GM19468 (cell line): ENCODE data around the gene CCDC124.
"Not testable (repeated sequence)": the region's sequence is repeated elsewhere in the genome, so short reads cannot be mapped to it uniquely, and the experiment has no call there.

Experiments
- ATAC-seq: cut with Tn5 transposase; IDR thresholded peaks from one replicate; pipeline ENCODE4 v1.9.1; 2021; ENCODE audit warnings: mild to moderate bottlenecking, moderate library complexity, moderate number of reproducible peaks; ENCODE audit not compliant: unreplicated experiment; ENCODE audit errors: extremely low read depth

CCDC124 gene

GRCh38 chr19:17932485-17933338, at the start of gene CCDC124:
Gene CCDC124, plus strand, starts transcription at chr19:17933015. Its CDS starts 3,406 bp downstream, at chr19:17936421.
- peak; percentile 41 for ATAC-seq

- no peak for ATAC-seq
Observed at GRCh38 chr19:17883627-17884410, 49.0 kb upstream of the CCDC124 start.

- no peak for ATAC-seq
Observed at GRCh38 chr19:17886515-17886914, 46.3 kb upstream of the CCDC124 start.

GRCh38 chr19:17887221-17887620, 45.6 kb upstream of the CCDC124 start:
- ATAC-seq, result not testable (repeated sequence)

- no peak for ATAC-seq
Observed at GRCh38 chr19:17888260-17888659, 44.6 kb upstream of the CCDC124 start.

- ATAC-seq, result no peak
Observed at GRCh38 chr19:17889609-17890214, 43.1 kb upstream of the CCDC124 start.

GRCh38 chr19:17893766-17894165, 39.0 kb upstream of the CCDC124 start:
- ATAC-seq, result no peak

- ATAC-seq, result no peak
Observed at GRCh38 chr19:17902701-17903100, 30.1 kb upstream of the CCDC124 start.

- ATAC-seq, result no peak
Observed at GRCh38 chr19:17908244-17908643, 24.6 kb upstream of the CCDC124 start.

- ATAC-seq, result no peak
Observed at GRCh38 chr19:17909003-17909732, 23.6 kb upstream of the CCDC124 start.

GRCh38 chr19:17910791-17911360, 21.9 kb upstream of the CCDC124 start:
- ATAC-seq, result no peak

GRCh38 chr19:17915940-17916593, 16.7 kb upstream of the CCDC124 start:
- no peak for ATAC-seq

- ATAC-seq, result not testable (repeated sequence)
Observed at GRCh38 chr19:17918151-17918550, 14.7 kb upstream of the CCDC124 start.

- not testable (repeated sequence) for ATAC-seq
Observed at GRCh38 chr19:17919122-17919521, 13.7 kb upstream of the CCDC124 start.

- no peak for ATAC-seq
Observed at GRCh38 chr19:17920527-17920926, 12.3 kb upstream of the CCDC124 start.

- ATAC-seq, result no peak
Observed at GRCh38 chr19:17922138-17922537, 10.7 kb upstream of the CCDC124 start.

- no peak for ATAC-seq
Observed at GRCh38 chr19:17926044-17926443, 6.8 kb upstream of the CCDC124 start.

GRCh38 chr19:17929056-17929455, 3.8 kb upstream of the CCDC124 start:
- ATAC-seq, result no peak

GRCh38 chr19:17931532-17932191, 1.2 kb upstream of the CCDC124 start:
- ATAC-seq, result no peak
